CD4-positive, CD25-positive, alpha-beta regulatory T cell (primary cell): ENCODE measurements around the gene DPH6. TPM values are rescaled to one million over a fixed set of nuclear protein-coding genes. Genes with fewer than 3 reads are reported as not detected.

Source experiments
- ATAC-seq, 2 donors: fragments of 150-1000 bp; cut with Tn5 transposase; one replicate each; pipeline ENCODE4 v1.10.0; 2021; ENCODE audit warnings: low read depth in 2 of 2, moderate number of reproducible peaks in 2 of 2, moderate library complexity in 1 of 2
- DNase-seq, 3 donors: peaks; one replicate each; pipeline versions ENCODE4 v3.0.0 to v3.0.0-alpha.2; 2012 to 2022; ENCODE audit warnings: mixed read lengths in 1 of 3
- H3K27ac ChIP-seq: one replicate; pipeline ENCODE4 v1.7.0; 2013; ENCODE audit warnings: mild to moderate bottlenecking, low read length; ENCODE audit not compliant: insufficient read depth, poor library complexity, severe bottlenecking
- H3K27me3 ChIP-seq: one replicate; pipeline ENCODE4 v1.7.0; 2013; ENCODE audit warnings: low read length; ENCODE audit not compliant: control insufficient read depth, insufficient read depth
- H3K36me3 ChIP-seq: one replicate; pipeline ENCODE4 v1.7.0; 2013; ENCODE audit warnings: mild to moderate bottlenecking, low read length, moderate library complexity; ENCODE audit not compliant: control insufficient read depth, insufficient read depth
- H3K4me1 ChIP-seq: 2 replicates; pipeline ENCODE4 v1.7.0; 2013; ENCODE audit warnings: mild to moderate bottlenecking, low read length; ENCODE audit not compliant: insufficient read depth, control insufficient read depth, poor library complexity, severe bottlenecking
- H3K4me3 ChIP-seq: one replicate; pipeline ENCODE4 v1.7.0; 2013; ENCODE audit warnings: low read depth, mild to moderate bottlenecking, low read length, moderate library complexity
- H3K9me3 ChIP-seq, 2 experiments: 1 replicate in 1 of 2; 2 replicates in 1 of 2; pipeline ENCODE4 v1.7.0; 2013; ENCODE audit warnings: low read length in 2 of 2, mild to moderate bottlenecking in 1 of 2, moderate library complexity in 1 of 2; ENCODE audit not compliant: control insufficient read depth in 2 of 2
- H3K27ac Mint-ChIP-seq, 3 donors: one replicate each; pipeline ENCODE4 v1.8.0; 2020 to 2022; ENCODE audit warnings: mild to moderate bottlenecking in 3 of 3, mixed read lengths in 3 of 3, moderate library complexity in 2 of 3
- H3K27me3 Mint-ChIP-seq: one replicate; pipeline ENCODE4 v1.8.0; 2022; ENCODE audit warnings: mild to moderate bottlenecking, mixed read lengths
- H3K36me3 Mint-ChIP-seq: one replicate; pipeline ENCODE4 v1.8.0; 2020; ENCODE audit warnings: mixed read lengths
- H3K4me1 Mint-ChIP-seq, 4 donors: one replicate each; pipeline ENCODE4 v1.8.0; 2020 to 2022; ENCODE audit warnings: mixed read lengths in 4 of 4, mild to moderate bottlenecking in 1 of 4
- H3K4me3 Mint-ChIP-seq, 4 donors: one replicate each; pipeline ENCODE4 v1.8.0; 2020 to 2022; ENCODE audit warnings: mild to moderate bottlenecking in 4 of 4, mixed read lengths in 4 of 4, moderate library complexity in 3 of 4
- H3K9me3 Mint-ChIP-seq, 7 donors: one replicate each; pipeline ENCODE4 v1.8.0; 2020 to 2022; ENCODE audit warnings: mixed read lengths in 7 of 7, mild to moderate bottlenecking in 3 of 7, moderate library complexity in 2 of 7
- polyA plus RNA-seq, 4 donors: library from polyadenylated mRNA; unstranded; fragments of 300-500 nt; fragmentation: Illumina TruSeq; gene quantifications; one replicate each; pipeline ENCODE4 v1.2.3, GENCODE V29; 2021
- total RNA-seq: library from RNA; stranded (reverse); gene quantifications from one replicate; pipeline ENCODE4 v1.2.3, GENCODE V29; 2022

Gene DPH6
- total and polyA plus RNA-seq, 5 donors from 2014 or later: 13.4 to 33.7 (median 21.4) TPM

GRCh38 chr15:35499723-35500122 lies 46.2 kb downstream of the DPH6 start:
- Mint-ChIP-seq H3K27ac (no peak overlapping the region), H3K4me3 (no peak overlapping the region), H3K4me1 (peaks cover 3 to 6% (median 4%) of the 10 kb centered on the region in 4 donors), H3K9me3 (no peaks in the 10 kb centered on the region), H3K36me3 (no peaks in the 10 kb centered on the region), H3K27me3 (no peaks in the 10 kb centered on the region)
- Histone ChIP-seq H3K4me3 (no peak overlapping the region), H3K27me3 (no peaks in the 10 kb centered on the region), H3K9me3 (no peaks in the 10 kb centered on the region), H3K36me3 (no peaks in the 10 kb centered on the region), H3K27ac (no peak overlapping the region), H3K4me1 (no peaks in the 10 kb centered on the region)
- ATAC-seq: no peak
- no peak for DNase-seq

DNA sequence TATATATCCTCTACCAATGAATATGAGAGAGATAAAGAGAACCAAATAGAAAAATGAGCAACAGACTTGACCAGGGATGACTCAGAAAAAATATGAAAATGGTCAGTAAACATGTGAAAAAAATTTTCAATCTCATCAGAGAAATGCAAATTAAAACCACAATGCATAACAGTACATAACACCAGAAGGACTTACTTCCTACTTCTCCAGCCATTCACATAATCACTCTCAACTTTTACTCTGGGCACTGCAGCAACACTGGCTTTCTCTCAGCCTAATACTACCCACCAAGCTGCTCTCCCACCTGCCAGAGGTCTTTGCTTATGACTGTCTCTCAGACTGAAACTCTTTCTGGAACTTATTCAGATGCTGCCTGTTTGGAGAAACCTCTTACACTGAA lies 49.4 kb downstream of the DPH6 start:
- no peak for DNase-seq
- no peak overlapping the region for H3K4me3 ChIP-seq
- peaks cover 3% of the 10 kb centered on the region for H3K36me3 Mint-ChIP-seq
- no peak overlapping the region for H3K4me3 Mint-ChIP-seq
- H3K9me3 ChIP-seq: no peaks in the 10 kb centered on the region
- no peaks in the 10 kb centered on the region for H3K27me3 ChIP-seq
- no peaks in the 10 kb centered on the region for H3K4me1 ChIP-seq
- H3K27me3 Mint-ChIP-seq: no peaks in the 10 kb centered on the region
- no peak overlapping the region for H3K27ac Mint-ChIP-seq
- ATAC-seq: peak in 1 of 2 donors; percentile 39
- H3K4me1 Mint-ChIP-seq: peaks cover 0 to 6% (median 3%) of the 10 kb centered on the region in 4 donors
- H3K36me3 ChIP-seq: no peaks in the 10 kb centered on the region
- no peak overlapping the region for H3K27ac ChIP-seq
- no peaks in the 10 kb centered on the region for H3K9me3 Mint-ChIP-seq

DNA sequence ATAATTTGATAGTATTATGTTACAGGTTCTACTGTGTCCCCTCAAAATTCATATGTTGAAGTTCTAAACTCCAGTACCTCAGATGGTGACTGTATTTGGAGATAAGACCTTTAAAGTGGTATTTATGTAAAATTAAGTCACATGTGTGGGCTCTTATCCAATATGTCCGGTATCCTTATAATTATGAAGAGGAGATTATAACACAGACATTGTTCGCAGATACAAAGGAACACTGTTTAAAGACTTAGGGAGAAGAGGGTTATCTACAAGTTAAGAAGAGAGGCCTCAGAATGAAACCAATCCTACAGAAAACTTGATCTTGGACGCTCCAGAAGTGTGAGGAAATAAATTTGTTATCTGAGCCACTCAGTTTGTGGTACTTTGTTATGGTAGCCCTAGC lies 50.9 kb downstream of the DPH6 start:
- no peaks in the 10 kb centered on the region for H3K9me3 Mint-ChIP-seq
- Histone ChIP-seq H3K36me3 (no peaks in the 10 kb centered on the region), H3K27me3 (no peaks in the 10 kb centered on the region), H3K9me3 (no peaks in the 10 kb centered on the region), H3K4me3 (no peak overlapping the region), H3K27ac (no peak overlapping the region), H3K4me1 (no peaks in the 10 kb centered on the region)
- H3K27ac Mint-ChIP-seq: no peak overlapping the region
- H3K27me3 Mint-ChIP-seq: no peaks in the 10 kb centered on the region
- H3K4me1 Mint-ChIP-seq: peaks cover 0 to 6% (median 1%) of the 10 kb centered on the region in 4 donors
- DNase-seq (no peak), ATAC-seq (no peak)
- H3K36me3 Mint-ChIP-seq: peaks cover 3% of the 10 kb centered on the region
- no peak overlapping the region for H3K4me3 Mint-ChIP-seq

GRCh38 chr15:35491999-35492398 lies 54.0 kb downstream of the DPH6 start:
- Mint-ChIP-seq H3K4me1 (peaks cover 0 to 6% (median 1%) of the 10 kb centered on the region in 4 donors), H3K4me3 (no peak overlapping the region), H3K9me3 (peaks cover 0 to 12% (median 7%) of the 10 kb centered on the region in 7 donors), H3K27me3 (no peaks in the 10 kb centered on the region), H3K36me3 (peaks cover 15% of the 10 kb centered on the region), H3K27ac (no peak overlapping the region)
- H3K4me1 ChIP-seq: no peaks in the 10 kb centered on the region
- peaks cover 3 to 16% of the 10 kb centered on the region in 2 experiments for H3K9me3 ChIP-seq
- H3K27ac ChIP-seq: no peak overlapping the region
- no peak overlapping the region for H3K4me3 ChIP-seq
- H3K27me3 ChIP-seq: no peaks in the 10 kb centered on the region
- H3K36me3 ChIP-seq: no peaks in the 10 kb centered on the region
- ATAC-seq (no peak), DNase-seq (no peak)

DNA sequence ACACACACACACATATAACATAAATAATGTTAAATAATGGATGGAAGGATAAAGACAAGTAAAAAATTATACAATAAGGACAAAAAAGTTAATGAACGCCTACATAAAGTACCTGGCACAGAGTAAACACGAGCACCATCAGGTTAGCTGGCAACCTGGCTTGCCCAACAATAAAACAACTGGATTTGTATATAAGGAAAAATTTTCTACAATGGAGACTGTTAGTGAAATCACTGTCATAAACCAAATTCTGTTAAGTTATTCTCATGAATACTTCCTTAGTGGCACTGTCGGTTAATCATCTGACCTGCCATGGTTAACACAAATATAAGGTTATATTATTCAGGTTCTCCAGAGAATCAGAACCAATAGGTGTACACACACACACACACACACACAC lies 54.8 kb downstream of the DPH6 start:
- no peak overlapping the region for H3K4me3 Mint-ChIP-seq
- ATAC-seq (no peak), DNase-seq (no peak)
- no peak overlapping the region for H3K27ac Mint-ChIP-seq
- Histone ChIP-seq H3K9me3 (peaks cover 3 to 20% of the 10 kb centered on the region in 2 experiments), H3K27me3 (no peaks in the 10 kb centered on the region), H3K4me1 (no peaks in the 10 kb centered on the region), H3K27ac (no peak overlapping the region), H3K36me3 (no peaks in the 10 kb centered on the region), H3K4me3 (no peak overlapping the region)
- H3K36me3 Mint-ChIP-seq: peaks cover 21% of the 10 kb centered on the region
- H3K27me3 Mint-ChIP-seq: no peaks in the 10 kb centered on the region
- H3K9me3 Mint-ChIP-seq: peaks cover 0 to 16% (median 11%) of the 10 kb centered on the region in 7 donors
- H3K4me1 Mint-ChIP-seq: peaks cover 0 to 4% (median 1%) of the 10 kb centered on the region in 4 donors

- Histone ChIP-seq H3K27me3 (no peaks in the 10 kb centered on the region), H3K4me1 (no peaks in the 10 kb centered on the region), H3K27ac (no peak overlapping the region), H3K36me3 (no peaks in the 10 kb centered on the region), H3K9me3 (peaks cover 3 to 20% of the 10 kb centered on the region in 2 experiments), H3K4me3 (no peak overlapping the region)
- ATAC-seq: no peak
- H3K4me3 Mint-ChIP-seq: no peak overlapping the region
- H3K27me3 Mint-ChIP-seq: no peaks in the 10 kb centered on the region
- DNase-seq: no peak
- peaks cover 26% of the 10 kb centered on the region for H3K36me3 Mint-ChIP-seq
- peaks cover 0 to 21% (median 12%) of the 10 kb centered on the region in 7 donors for H3K9me3 Mint-ChIP-seq
- H3K27ac Mint-ChIP-seq: no peak overlapping the region
- H3K4me1 Mint-ChIP-seq: peaks cover 0 to 4% (median 1%) of the 10 kb centered on the region in 4 donors
Observed at GRCh38 chr15:35490511-35490910, 55.5 kb downstream of the DPH6 start.

DNA sequence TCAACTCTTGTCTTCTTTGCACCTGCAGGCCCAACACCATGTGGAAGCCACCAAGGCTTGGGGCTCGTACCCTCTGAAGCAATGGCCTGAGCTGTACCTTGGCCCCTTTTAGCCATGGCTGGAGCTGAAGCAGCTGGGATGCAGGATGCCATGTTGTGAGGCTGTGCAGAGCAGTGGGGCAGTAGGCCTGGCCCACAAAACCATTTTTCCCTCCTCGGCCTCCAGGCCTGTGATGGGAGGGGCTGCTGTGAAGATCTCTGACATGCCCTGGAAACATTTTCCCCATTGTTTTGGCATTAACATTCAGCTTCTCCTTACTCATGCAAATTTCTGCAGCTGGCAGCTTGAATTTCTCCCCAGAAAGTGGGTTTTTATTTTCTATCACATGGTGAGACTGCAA lies 58.5 kb downstream of the DPH6 start:
- H3K4me1 Mint-ChIP-seq: no peaks in the 10 kb centered on the region
- no peak for ATAC-seq

GRCh38 chr15:35486296-35486695 lies 59.7 kb downstream of the DPH6 start:
- peaks cover 0 to 21% (median 13%) of the 10 kb centered on the region in 7 donors for H3K9me3 Mint-ChIP-seq

More for the DNA sequence above, 58.5 kb downstream of the DPH6 start:
- no peak overlapping the region for H3K27ac ChIP-seq
- no peak for DNase-seq
- H3K9me3 ChIP-seq: peaks cover 3 to 20% of the 10 kb centered on the region in 2 experiments
- Mint-ChIP-seq H3K36me3 (peaks cover 29% of the 10 kb centered on the region), H3K4me3 (no peak overlapping the region), H3K27me3 (no peaks in the 10 kb centered on the region), H3K27ac (no peak overlapping the region), H3K9me3 (peaks cover 0 to 21% (median 13%) of the 10 kb centered on the region in 7 donors)
- H3K4me3 ChIP-seq: no peak overlapping the region
- no peaks in the 10 kb centered on the region for H3K4me1 ChIP-seq
- no peaks in the 10 kb centered on the region for H3K27me3 ChIP-seq
- H3K36me3 ChIP-seq: no peaks in the 10 kb centered on the region

More at GRCh38 chr15:35486296-35486695, 59.7 kb downstream of the DPH6 start:
- H3K27ac ChIP-seq: no peak overlapping the region
- peaks cover 29% of the 10 kb centered on the region for H3K36me3 Mint-ChIP-seq
- H3K27ac Mint-ChIP-seq: no peak overlapping the region
- peaks cover 3 to 20% of the 10 kb centered on the region in 2 experiments for H3K9me3 ChIP-seq
- no peaks in the 10 kb centered on the region for H3K4me1 ChIP-seq
- ATAC-seq (no peak), DNase-seq (no peak)
- H3K27me3 ChIP-seq: no peaks in the 10 kb centered on the region
- H3K27me3 Mint-ChIP-seq: no peaks in the 10 kb centered on the region
- H3K4me1 Mint-ChIP-seq: peaks cover 0 to 3% (median 1%) of the 10 kb centered on the region in 4 donors
- H3K4me3 ChIP-seq: no peak overlapping the region
- no peak overlapping the region for H3K4me3 Mint-ChIP-seq
- H3K36me3 ChIP-seq: no peaks in the 10 kb centered on the region
